Measurements from ENCODE around the gene MAMSTR.

Gene MAMSTR

DNA sequence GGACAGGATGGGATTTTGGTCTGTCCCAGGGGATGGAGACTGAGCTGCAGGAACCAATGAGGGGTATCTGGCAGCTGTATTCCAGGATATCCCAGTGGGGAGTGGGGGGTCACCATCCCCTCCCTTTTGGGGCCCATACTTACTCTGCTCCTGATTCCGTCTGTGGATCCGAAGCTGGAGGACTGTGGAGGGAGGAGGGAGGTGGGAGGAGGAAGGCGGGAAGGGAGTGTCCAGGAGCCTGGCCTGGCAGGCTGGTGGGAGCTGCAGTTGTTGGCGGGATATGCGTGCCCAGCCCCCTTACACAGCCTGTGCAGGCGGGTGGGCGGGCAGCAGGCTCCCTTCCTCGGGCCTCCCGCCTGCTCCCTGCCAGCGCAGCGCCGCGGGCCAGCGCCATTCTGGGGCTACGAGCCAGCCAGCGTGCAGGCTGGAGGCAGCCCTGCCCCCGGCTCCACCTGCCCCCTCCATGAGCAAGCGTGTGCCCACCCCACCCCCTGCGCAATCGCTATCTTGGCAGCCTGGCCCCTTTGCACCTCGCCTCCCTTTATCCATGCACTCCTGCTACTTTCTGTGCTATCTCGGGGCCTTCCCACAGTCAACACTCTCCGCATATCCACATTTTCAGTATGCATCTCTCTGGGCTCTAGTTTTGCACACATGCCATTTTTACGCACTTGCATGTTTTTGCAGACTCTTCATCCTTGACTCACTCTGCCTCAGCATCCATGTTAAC, 2.8 kb downstream of the MAMSTR start (continued):
- TF ChIP-seq, protein P1, sequence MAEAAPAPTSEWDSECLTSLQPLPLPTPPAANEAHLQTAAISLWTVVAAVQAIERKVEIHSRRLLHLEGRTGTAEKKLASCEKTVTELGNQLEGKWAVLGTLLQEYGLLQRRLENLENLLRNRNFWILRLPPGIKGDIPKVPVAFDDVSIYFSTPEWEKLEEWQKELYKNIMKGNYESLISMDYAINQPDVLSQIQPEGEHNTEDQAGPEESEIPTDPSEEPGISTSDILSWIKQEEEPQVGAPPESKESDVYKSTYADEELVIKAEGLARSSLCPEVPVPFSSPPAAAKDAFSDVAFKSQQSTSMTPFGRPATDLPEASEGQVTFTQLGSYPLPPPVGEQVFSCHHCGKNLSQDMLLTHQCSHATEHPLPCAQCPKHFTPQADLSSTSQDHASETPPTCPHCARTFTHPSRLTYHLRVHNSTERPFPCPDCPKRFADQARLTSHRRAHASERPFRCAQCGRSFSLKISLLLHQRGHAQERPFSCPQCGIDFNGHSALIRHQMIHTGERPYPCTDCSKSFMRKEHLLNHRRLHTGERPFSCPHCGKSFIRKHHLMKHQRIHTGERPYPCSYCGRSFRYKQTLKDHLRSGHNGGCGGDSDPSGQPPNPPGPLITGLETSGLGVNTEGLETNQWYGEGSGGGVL (tag by site-specific recombination; IDR thresholded peaks at IDR 0.05) = peak; percentile 90
- TF ChIP-seq ZNF341 (tag by site-specific recombination; IDR thresholded peaks at IDR 0.05; ENCODE audit: low read depth) (peak; percentile 45), ZNF324 (tag by site-specific recombination; IDR thresholded peaks at IDR 0.05) (no peak), GLIS1 (tag by site-specific recombination; IDR thresholded peaks at IDR 0.05) (peak; percentile 75), ZNF600 (tag by site-specific recombination; IDR thresholded peaks at IDR 0.05) (peak; percentile 73; the same call in 1 of the 2 replicates), ZNF707 (tag by site-specific recombination; IDR thresholded peaks at IDR 0.05) (no peak), ZNF366 (tag by site-specific recombination; conservative IDR thresholded peaks at IDR 0.05) (peak; percentile 64), ZFP37 (tag by site-specific recombination; IDR thresholded peaks at IDR 0.05) (peak; percentile 49; the same call in 1 of the 2 replicates), ZNF48 (tag by site-specific recombination; IDR thresholded peaks at IDR 0.05) (no peak), KLF1 (tag by site-specific recombination; IDR thresholded peaks at IDR 0.05) (peak; percentile 83), ZNF571 (tag by site-specific recombination; IDR thresholded peaks at IDR 0.05) (no peak), KLF7 (tag by site-specific recombination; IDR thresholded peaks at IDR 0.05; ENCODE audit: borderline replicate concordance) (peak; percentile 54; the same call in 1 of the 2 replicates), ZNF155 (tag by site-specific recombination; IDR thresholded peaks at IDR 0.05) (no peak), ZNF585B (tag by site-specific recombination; IDR thresholded peaks at IDR 0.05) (no peak), ZNF221 (tag by site-specific recombination; IDR thresholded peaks at IDR 0.05; ENCODE audit: borderline replicate concordance) (no peak), MZF1 (tag by site-specific recombination; IDR thresholded peaks at IDR 0.05; ENCODE audit: borderline replicate concordance) (no peak), ZNF394 (tag by site-specific recombination; IDR thresholded peaks at IDR 0.05; ENCODE audit: borderline replicate concordance) (peak; percentile 77; the same call in 1 of the 2 replicates), ZNF292 (tag by site-specific recombination; IDR thresholded peaks at IDR 0.05; ENCODE audit: borderline replicate concordance, low read depth) (no peak), EGR2 (tag by site-specific recombination; IDR thresholded peaks at IDR 0.05; ENCODE audit: low read depth) (peak; percentile 94), ZNF701 (tag by site-specific recombination; IDR thresholded peaks at IDR 0.05) (no peak), ZNF391 (tag by site-specific recombination; IDR thresholded peaks at IDR 0.05; ENCODE audit: borderline replicate concordance, low read depth) (no peak), ZNF302 (tag by site-specific recombination; IDR thresholded peaks at IDR 0.05; ENCODE audit: low read depth) (no peak), ZBTB48 (tag by site-specific recombination; IDR thresholded peaks at IDR 0.05) (peak; percentile 84), ZNF133 (tag by site-specific recombination; IDR thresholded peaks at IDR 0.05) (no peak), ZNF24 (tag by site-specific recombination; IDR thresholded peaks at IDR 0.05) (peak; percentile 72), ZNF350 (tag by site-specific recombination; IDR thresholded peaks at IDR 0.05) (no peak)
- TF ChIP-seq, protein P2, sequence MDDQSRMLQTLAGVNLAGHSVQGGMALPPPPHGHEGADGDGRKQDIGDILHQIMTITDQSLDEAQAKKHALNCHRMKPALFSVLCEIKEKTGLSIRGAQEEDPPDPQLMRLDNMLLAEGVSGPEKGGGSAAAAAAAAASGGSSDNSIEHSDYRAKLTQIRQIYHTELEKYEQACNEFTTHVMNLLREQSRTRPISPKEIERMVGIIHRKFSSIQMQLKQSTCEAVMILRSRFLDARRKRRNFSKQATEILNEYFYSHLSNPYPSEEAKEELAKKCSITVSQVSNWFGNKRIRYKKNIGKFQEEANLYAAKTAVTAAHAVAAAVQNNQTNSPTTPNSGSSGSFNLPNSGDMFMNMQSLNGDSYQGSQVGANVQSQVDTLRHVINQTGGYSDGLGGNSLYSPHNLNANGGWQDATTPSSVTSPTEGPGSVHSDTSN (CRISPR knock-in tag; IDR thresholded peaks at IDR 0.05) = no peak
- TF ChIP-seq, protein P3, sequence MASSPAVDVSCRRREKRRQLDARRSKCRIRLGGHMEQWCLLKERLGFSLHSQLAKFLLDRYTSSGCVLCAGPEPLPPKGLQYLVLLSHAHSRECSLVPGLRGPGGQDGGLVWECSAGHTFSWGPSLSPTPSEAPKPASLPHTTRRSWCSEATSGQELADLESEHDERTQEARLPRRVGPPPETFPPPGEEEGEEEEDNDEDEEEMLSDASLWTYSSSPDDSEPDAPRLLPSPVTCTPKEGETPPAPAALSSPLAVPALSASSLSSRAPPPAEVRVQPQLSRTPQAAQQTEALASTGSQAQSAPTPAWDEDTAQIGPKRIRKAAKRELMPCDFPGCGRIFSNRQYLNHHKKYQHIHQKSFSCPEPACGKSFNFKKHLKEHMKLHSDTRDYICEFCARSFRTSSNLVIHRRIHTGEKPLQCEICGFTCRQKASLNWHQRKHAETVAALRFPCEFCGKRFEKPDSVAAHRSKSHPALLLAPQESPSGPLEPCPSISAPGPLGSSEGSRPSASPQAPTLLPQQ (tag by site-specific recombination; IDR thresholded peaks at IDR 0.05) = peak; percentile 68
- TF ChIP-seq, protein P4, sequence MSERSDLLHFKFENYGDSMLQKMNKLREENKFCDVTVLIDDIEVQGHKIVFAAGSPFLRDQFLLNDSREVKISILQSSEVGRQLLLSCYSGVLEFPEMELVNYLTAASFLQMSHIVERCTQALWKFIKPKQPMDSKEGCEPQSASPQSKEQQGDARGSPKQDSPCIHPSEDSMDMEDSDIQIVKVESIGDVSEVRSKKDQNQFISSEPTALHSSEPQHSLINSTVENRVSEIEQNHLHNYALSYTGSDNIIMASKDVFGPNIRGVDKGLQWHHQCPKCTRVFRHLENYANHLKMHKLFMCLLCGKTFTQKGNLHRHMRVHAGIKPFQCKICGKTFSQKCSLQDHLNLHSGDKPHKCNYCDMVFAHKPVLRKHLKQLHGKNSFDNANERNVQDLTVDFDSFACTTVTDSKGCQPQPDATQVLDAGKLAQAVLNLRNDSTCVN (tag by site-specific recombination; optimal IDR thresholded peaks at IDR 0.05) = peak; percentile 60
- TF ChIP-seq, protein P5, sequence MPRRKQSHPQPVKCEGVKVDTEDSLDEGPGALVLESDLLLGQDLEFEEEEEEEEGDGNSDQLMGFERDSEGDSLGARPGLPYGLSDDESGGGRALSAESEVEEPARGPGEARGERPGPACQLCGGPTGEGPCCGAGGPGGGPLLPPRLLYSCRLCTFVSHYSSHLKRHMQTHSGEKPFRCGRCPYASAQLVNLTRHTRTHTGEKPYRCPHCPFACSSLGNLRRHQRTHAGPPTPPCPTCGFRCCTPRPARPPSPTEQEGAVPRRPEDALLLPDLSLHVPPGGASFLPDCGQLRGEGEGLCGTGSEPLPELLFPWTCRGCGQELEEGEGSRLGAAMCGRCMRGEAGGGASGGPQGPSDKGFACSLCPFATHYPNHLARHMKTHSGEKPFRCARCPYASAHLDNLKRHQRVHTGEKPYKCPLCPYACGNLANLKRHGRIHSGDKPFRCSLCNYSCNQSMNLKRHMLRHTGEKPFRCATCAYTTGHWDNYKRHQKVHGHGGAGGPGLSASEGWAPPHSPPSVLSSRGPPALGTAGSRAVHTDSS (tag by site-specific recombination; IDR thresholded peaks at IDR 0.05) = 0 out of 2 replicates have a peak, but pooled peaks have one; percentile 29
- TF ChIP-seq, protein P6, sequence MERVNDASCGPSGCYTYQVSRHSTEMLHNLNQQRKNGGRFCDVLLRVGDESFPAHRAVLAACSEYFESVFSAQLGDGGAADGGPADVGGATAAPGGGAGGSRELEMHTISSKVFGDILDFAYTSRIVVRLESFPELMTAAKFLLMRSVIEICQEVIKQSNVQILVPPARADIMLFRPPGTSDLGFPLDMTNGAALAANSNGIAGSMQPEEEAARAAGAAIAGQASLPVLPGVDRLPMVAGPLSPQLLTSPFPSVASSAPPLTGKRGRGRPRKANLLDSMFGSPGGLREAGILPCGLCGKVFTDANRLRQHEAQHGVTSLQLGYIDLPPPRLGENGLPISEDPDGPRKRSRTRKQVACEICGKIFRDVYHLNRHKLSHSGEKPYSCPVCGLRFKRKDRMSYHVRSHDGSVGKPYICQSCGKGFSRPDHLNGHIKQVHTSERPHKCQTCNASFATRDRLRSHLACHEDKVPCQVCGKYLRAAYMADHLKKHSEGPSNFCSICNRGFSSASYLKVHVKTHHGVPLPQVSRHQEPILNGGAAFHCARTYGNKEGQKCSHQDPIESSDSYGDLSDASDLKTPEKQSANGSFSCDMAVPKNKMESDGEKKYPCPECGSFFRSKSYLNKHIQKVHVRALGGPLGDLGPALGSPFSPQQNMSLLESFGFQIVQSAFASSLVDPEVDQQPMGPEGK (tag by site-specific recombination; IDR thresholded peaks at IDR 0.05) = peak; percentile 93
